HG02885 (cell line): ENCODE results near the gene TECRL.

Experiments
- ATAC-seq: cut with Tn5 transposase; IDR thresholded peaks from one replicate; pipeline ENCODE4 v1.9.1; 2021; ENCODE audit warnings: mild to moderate bottlenecking; ENCODE audit not compliant: unreplicated experiment, poor library complexity

TECRL gene

DNA sequence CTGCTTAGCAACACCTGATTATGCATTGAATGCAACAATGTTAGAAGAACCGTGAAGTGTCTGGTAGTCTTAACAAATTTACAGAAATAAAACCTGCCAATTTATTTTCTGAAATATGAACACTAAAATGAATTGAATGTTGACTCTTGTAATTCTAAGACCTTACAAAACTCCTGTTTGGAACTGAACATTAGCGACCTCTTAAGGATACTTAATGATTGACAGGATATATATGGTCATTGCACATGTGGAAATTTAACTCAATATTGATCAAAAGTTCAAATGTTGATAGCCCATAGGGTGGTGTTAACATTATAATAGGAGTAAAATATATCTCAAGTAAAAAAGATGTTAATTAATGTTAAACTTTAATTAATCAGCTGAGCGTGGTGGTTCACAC lies 79.1 kb downstream of the TECRL start:
- ATAC-seq, result no peak

DNA sequence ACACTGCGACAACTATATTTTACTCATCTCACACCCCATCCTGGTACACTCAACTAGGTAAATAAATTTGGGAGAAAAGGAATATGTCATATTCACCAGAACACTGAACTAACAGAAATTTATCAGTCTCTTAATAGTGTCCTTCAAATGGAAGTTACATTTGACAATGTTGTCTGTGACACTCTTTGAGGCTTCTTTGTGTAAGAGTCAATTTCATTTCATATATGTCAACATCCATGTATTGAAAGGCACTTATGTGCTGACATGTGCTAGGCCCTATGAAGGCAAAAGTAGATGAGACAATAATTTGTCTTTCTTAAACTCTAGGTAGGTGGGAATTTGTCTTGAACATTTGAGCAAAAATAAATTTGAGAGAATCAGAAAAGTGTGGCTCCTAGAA lies 82.0 kb downstream of the TECRL start:
- ATAC-seq, result no peak

DNA sequence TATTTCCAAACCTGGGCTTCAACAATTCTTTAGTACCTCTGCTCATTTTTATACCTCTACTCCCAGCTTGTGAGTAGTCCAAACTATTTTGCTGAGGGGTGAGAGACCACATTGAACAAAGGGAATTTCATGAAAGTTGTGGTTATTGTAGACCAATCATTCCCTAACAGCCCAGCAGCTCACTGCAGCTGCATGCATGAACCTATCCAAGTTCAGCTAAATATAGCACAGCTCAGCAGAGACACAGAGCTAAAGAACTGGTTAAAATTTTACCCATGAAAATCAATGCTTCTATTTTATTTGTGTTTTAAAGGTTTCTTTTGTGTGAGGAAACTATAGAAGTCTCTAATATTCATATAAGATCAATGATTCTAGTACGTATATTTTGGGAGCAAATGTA lies 82.7 kb downstream of the TECRL start:
- no peak for ATAC-seq

DNA sequence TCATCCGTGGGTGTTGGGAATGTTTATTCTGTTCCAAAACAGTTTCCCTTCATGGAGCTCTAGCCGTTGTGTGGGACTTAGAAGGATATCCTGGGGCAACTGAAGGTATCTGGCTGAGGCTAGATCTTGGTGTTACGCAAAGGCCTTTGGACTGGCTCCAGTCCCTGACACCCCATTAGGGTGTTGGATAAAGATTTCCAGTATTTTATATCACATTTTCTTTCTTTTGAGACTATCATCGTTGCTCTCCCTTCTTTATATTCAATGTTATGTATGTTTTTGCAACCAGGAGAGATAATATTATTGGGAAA lies 103.0 kb downstream of the TECRL start:
- ATAC-seq, result no peak

DNA sequence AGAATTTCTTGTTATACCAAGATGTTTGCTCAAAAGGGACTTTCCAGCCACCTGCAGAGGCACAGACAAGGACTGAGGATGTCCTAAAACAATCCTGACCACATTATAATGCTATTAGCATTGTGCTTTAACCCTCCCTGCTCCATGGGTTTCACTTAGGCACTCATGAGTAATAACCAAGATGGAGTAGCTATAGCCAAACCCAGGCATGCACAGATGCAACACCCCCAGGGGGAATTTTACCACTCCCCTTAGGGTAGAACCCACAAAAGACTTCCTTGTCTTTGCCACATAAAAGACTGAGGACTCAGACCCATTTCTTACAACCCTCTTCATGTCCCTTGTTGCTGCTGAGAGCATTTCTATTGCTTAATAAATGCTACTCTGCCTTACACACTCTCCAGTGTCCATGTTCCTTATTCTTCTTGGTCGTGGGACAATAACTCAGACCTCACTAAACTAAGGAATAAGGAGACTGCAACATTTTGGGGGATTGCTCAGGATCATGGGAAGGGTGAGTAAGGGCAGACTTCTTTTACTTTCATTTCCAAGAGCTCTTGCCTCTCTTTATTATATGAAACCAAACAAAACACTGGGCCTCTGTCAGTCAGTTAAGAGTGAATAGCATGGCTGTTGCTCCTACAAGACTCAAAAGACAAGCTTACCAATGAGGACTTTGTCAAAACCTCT lies 103.5 kb downstream of the TECRL start:
- ATAC-seq, result no peak

DNA sequence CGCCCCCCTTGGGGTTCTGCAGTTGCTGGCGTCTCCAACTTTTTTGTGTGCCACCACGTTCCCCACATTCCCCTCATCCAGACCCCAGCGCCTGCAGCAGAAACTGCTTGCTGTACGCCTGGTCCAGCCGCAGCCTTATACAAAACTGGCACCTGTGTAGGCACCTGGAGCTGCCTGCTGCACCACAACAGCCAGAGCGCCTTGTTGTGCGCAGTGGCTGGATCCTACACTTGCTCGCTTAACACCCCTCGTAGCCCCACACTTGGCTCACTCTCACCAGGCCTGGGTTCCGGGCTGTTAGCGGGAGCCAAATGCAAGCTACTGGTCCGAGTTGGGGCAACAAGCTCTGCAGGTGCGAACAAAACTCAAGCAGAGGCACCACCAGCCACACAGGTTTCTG lies 136.8 kb downstream of the TECRL start:
- ATAC-seq, result no peak

DNA sequence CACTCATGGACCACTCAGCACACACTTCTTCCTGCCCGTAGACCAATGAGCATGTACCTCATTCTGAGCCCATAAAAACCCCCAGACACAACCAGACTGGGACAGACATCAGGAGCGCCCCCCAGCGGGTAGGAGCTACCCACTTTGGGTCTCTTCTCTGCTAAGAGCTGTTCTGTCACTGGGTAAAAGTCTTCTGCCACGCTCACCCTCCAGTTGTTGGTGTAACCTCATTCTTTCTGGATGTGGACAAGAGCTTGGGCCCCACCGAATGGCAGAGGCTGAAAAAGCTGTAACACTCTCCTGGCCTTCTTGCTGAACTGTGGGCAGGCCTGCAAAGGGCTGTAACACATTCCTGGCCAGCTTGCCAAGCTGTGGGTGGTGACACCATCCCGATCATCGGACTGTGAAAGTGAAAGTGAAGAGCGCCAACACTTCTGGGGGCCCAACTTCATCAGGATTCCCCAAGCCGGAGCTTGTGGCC lies 137.6 kb downstream of the TECRL start:
- no peak for ATAC-seq

DNA sequence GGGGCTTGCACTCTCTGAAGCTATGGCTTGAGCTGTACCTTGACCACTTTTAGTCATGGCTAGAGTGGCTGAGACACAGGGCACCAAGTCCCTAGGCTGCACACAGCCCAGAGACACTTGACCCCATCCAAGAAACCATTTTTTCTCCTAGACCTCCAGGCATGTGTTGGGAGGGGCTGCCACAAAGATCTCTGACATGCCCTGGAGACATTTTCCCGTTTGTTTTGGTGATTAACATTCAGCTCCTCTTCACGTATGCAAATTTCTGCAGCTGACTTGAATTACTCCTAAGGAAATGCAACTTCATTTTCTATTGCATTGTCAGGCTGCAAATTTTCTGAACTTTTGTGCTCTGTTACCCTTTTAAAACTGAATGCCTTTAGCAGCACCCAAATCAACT lies 142.6 kb downstream of the TECRL start:
- ATAC-seq, result no peak

DNA sequence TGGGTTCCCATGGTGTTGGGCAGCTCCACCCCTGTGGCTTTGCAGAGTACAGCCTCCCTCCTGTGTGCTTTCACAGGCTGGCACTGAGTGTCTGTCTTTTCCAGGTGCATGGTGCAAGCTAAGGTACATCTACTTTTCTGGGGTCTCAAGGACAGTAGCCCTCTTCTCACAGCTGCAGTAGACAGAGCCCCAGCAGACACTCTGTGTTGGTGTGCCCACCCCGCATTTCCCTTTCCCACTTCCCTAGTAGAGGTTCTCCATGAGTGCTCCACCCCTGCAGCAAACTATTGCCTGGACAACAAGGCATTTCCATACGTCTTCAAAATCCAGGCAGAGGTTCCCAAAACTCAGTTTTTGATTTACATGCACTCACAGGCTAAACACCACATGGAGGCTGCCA lies 143.0 kb downstream of the TECRL start:
- ATAC-seq, result no peak

DNA sequence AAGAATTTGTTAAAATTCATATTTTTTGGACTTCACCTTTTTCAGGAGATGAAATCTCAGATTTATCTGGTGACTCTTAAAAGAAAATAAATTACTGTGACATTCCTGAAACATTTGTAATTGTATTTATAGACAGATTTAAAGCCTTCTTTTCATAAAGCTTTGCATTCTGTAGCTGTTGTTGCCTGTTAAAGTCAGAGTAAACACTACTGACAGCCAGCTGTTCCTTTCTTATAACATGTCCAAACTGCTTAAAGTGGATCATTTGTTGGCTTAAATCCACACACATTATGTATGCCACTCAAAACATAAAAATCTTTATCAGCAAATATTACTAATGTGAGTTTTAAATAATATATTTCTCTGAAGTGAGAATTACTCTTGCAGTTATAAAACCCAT lies 157.5 kb downstream of the TECRL start:
- no peak for ATAC-seq

DNA sequence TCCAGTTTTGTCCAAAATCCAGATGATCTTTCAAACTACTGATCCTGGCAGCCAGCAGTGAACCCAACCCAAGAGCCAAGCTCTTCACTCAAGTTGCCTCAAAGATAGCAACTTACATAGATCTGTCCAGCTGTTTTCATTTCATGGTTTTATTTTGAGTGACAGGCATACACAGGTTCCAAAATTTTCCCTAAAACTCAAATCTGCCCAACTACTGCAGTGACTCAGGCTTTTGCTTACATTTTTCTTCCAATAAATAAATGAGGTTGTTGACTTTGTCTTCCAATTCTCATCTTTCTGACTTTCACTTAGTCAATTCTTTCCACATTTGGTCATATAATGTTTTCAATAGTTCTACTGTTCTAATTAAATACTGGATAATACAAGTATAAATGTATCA lies 158.8 kb downstream of the TECRL start:
- ATAC-seq, result no peak

DNA sequence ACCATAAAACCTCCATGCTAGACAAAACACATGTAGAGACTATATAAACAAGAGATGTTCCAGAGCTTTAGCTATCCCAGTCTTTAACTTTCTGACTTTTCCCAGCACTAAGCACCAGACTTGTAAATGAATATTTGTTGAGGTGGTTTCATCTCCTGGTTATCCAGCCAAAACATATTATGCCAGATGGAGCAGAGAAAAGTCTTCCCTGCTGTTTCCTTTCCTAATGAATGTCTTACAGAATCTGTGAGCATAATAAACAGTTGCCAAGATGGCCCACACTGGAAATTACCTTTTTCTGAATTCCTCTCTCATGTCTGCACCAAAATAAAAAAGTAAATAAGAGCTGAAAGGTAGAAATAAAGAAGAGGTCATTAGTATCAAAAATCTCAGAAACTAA lies 159.2 kb downstream of the TECRL start:
- ATAC-seq, result no peak

DNA sequence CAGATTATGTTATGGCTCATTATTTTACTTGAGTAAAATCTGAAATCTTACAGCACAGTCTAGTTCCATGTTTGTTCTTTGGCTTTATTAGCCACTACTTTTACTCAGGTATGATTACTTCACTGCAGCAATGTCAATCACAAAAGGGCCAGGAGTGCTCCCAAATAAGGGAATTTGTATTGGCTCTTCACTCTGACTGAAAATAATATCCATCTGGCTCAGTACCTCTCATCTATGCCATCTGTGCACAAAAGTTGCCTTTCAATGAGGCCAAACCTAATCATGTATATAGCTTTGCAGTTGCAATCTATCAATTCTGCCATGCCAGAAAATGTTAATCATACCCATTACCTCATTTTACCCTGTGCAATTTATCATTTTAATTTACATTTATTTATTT lies 161.1 kb downstream of the TECRL start:
- no peak for ATAC-seq

DNA sequence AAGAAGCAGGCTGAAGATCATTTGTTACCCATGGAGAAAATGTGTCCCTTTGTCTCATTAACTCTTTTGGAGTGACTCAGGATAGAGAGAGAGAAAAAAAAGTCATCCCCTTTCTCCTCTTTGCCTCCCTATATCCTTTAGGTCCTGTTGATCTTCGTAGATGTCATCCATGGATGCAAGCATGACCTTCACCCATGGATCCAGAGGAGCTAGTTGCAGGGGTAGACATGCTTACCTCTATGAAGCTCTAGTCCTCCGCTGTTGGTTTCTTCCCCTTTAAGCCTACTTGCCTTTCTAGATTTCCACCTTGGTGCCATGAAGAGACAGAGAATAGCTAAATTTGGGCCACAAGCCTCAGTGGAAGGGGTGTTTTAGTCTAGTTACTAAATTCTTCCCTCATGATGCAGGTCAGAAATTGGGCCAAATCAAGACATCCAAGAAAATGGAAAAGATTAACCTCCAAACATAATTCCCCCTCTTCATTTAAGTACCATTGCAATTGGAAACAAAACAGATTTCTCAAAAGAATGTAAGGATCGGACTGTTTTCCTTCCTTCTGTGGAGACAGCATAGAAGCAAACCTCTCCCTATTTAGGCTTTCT lies 178.4 kb downstream of the TECRL start:
- no peak for ATAC-seq
